DMS153 (cell line): ENCODE results near the gene TGFBR3.
"Not testable (repeated sequence)": the region's sequence is repeated elsewhere in the genome, so short reads cannot be mapped to it uniquely, and the experiment has no call there.

ENCODE experiments used
- DNase-seq: peaks from one replicate; lab custom pipeline; 2025; lab: John Stamatoyannopoulos, UW

TGFBR3 gene

GRCh38 chr1:91847851-91848250 is 38.1 kb downstream of the TGFBR3 start:
- no peak for DNase-seq

GRCh38 chr1:91846639-91847013 is 39.3 kb downstream of the TGFBR3 start:
- DNase-seq, result no peak

- peak; percentile 91 for DNase-seq
Measured at GRCh38 chr1:91846007-91846638, 39.8 kb downstream of the TGFBR3 start.

- DNase-seq, result no peak
Measured at GRCh38 chr1:91844862-91845528, 41.0 kb downstream of the TGFBR3 start.

- DNase-seq, result no peak
Measured at GRCh38 chr1:91843843-91844242, 42.1 kb downstream of the TGFBR3 start.

- no peak for DNase-seq
Measured at GRCh38 chr1:91842563-91842962, 43.4 kb downstream of the TGFBR3 start.

- DNase-seq, result no peak
Measured at GRCh38 chr1:91842056-91842455, 43.9 kb downstream of the TGFBR3 start.

- DNase-seq, result not testable (repeated sequence)
Measured at GRCh38 chr1:91840276-91840675, 45.7 kb downstream of the TGFBR3 start.

- DNase-seq, result no peak
Measured at GRCh38 chr1:91836331-91837040, 49.5 kb downstream of the TGFBR3 start.

- DNase-seq, result no peak
Measured at GRCh38 chr1:91835087-91835521, 50.8 kb downstream of the TGFBR3 start.

- DNase-seq, result not testable (repeated sequence)
Measured at GRCh38 chr1:91834549-91834948, 51.4 kb downstream of the TGFBR3 start.

- DNase-seq, result no peak
Measured at GRCh38 chr1:91833946-91834345, 52.0 kb downstream of the TGFBR3 start.

- DNase-seq, result no peak
Measured at GRCh38 chr1:91831132-91831930, 54.6 kb downstream of the TGFBR3 start.

GRCh38 chr1:91830242-91831131 is 55.5 kb downstream of the TGFBR3 start:
- peak; percentile 73 for DNase-seq

- no peak for DNase-seq
Measured at GRCh38 chr1:91829293-91830153, 56.4 kb downstream of the TGFBR3 start.

GRCh38 chr1:91828583-91829281 is 57.2 kb downstream of the TGFBR3 start:
- DNase-seq, result no peak

- peak; percentile 63 for DNase-seq
Measured at GRCh38 chr1:91827459-91828321, 58.3 kb downstream of the TGFBR3 start.

GRCh38 chr1:91827087-91827458 is 58.9 kb downstream of the TGFBR3 start:
- peak; percentile 65 for DNase-seq

GRCh38 chr1:91826649-91827048 is 59.3 kb downstream of the TGFBR3 start:
- DNase-seq, result no peak
